GM21529 (cell line): ENCODE measurements around the gene WDR47.
A peak's percentile ranks its signal among the peaks of the same experiment; 100 is the strongest.
"Not testable (repeated sequence)": the region's sequence is repeated elsewhere in the genome, so short reads cannot be mapped to it uniquely, and the experiment has no call there.

ENCODE experiments used
- ATAC-seq: cut with Tn5 transposase; IDR thresholded peaks from one replicate; pipeline ENCODE4 v1.9.1; 2021; ENCODE audit not compliant: unreplicated experiment

The WDR47 gene

GRCh38 chr1:108963052-108963686 lies 78.7 kb downstream of the WDR47 start, which contains the start of gene CLCC1:
TSS of gene CLCC1 (minus strand) at chr1:108963484. CDS start at chr1:108950437, 13,047 bp downstream.
- peak; percentile 91 for ATAC-seq

GRCh38 chr1:108962681-108963051 lies 79.2 kb downstream of the WDR47 start:
- peak; percentile 30 for ATAC-seq

GRCh38 chr1:108961752-108962486 lies 80.0 kb downstream of the WDR47 start:
- ATAC-seq: no peak

- ATAC-seq: no peak
These were observed 80.7 kb downstream of the WDR47 start for GRCh38 chr1:108961198-108961597.

GRCh38 chr1:108960719-108961118 lies 81.2 kb downstream of the WDR47 start:
- ATAC-seq: no peak

- ATAC-seq: no peak
These were observed 84.0 kb downstream of the WDR47 start for GRCh38 chr1:108957888-108958287.

GRCh38 chr1:108955881-108956280 lies 86.0 kb downstream of the WDR47 start:
- no peak for ATAC-seq

- ATAC-seq: no peak
These were observed 86.8 kb downstream of the WDR47 start for GRCh38 chr1:108955111-108955510.

- no peak for ATAC-seq
These were observed 88.5 kb downstream of the WDR47 start for GRCh38 chr1:108953452-108953851.

- no peak for ATAC-seq
These were observed 90.7 kb downstream of the WDR47 start for GRCh38 chr1:108951242-108951641.

- no peak for ATAC-seq
These were observed 92.9 kb downstream of the WDR47 start for GRCh38 chr1:108949044-108949443.

- no peak for ATAC-seq
These were observed 93.9 kb downstream of the WDR47 start for GRCh38 chr1:108947871-108948525.

GRCh38 chr1:108936170-108936569 lies 105.7 kb downstream of the WDR47 start:
- no peak for ATAC-seq

- no peak for ATAC-seq
These were observed 108.0 kb downstream of the WDR47 start for GRCh38 chr1:108933944-108934343.

GRCh38 chr1:108927565-108927964 lies 114.3 kb downstream of the WDR47 start:
- ATAC-seq: not testable (repeated sequence)

GRCh38 chr1:108925920-108926319 lies 116.0 kb downstream of the WDR47 start:
- no peak for ATAC-seq
